WTC11 (cell line): ENCODE data around the gene FHAD1. TPM values are rescaled to one million over a fixed set of nuclear protein-coding genes. Genes with fewer than 3 reads are reported as not detected.
A peak's percentile ranks its signal among the peaks of the same experiment; 100 is the strongest.

Source experiments
- ATAC-seq: fragments of 200-7000 bp; cut with Tn5 transposase; 2 replicates; pipeline ENCODE4 v1.10.0; 2021; ENCODE audit warnings: mild to moderate bottlenecking, moderate library complexity
- CTCF ChIA-PET: fragments of 300-600 bp; sonication (Branson Sonifier 250); formaldehyde crosslinking; loops from one replicate; lab custom pipeline; 2021; ENCODE audit warnings: antibody characterized with exemption; lab: Charles Lee
- POLR2A ChIA-PET: fragments of 350-600 bp; sonication (Branson Sonifier 250); formaldehyde crosslinking; loops from one replicate; lab custom pipeline; 2021; ENCODE audit warnings: antibody characterized with exemption; lab: Charles Lee
- DNase-seq: peaks from one replicate; pipeline ENCODE4 v3.0.0; 2021; ENCODE audit warnings: low spot score
- H3K27ac Mint-ChIP-seq: 2 replicates; pipeline ENCODE4 v1.8.0; 2021; ENCODE audit warnings: mixed read lengths
- H3K27me3 Mint-ChIP-seq: 2 replicates; pipeline ENCODE4 v1.8.0; 2021; ENCODE audit warnings: low read depth, mild to moderate bottlenecking, moderate library complexity, mixed read lengths
- H3K36me3 Mint-ChIP-seq: 2 replicates; pipeline ENCODE4 v1.8.0; 2021; ENCODE audit warnings: mixed read lengths
- H3K4me1 Mint-ChIP-seq: 2 replicates; pipeline ENCODE4 v1.8.0; 2022; ENCODE audit warnings: mixed read lengths
- H3K4me3 Mint-ChIP-seq: 2 replicates; pipeline ENCODE4 v1.8.0; 2021; ENCODE audit warnings: mild to moderate bottlenecking, moderate library complexity, mixed read lengths
- H3K9me3 Mint-ChIP-seq: 2 replicates; pipeline ENCODE4 v1.8.0; 2021; ENCODE audit warnings: mixed read lengths
- ATF2 ChIP-seq: sonication (generic); formaldehyde crosslinking; IDR thresholded peaks from 2 replicates; pipeline ENCODE4 v1.8.1; 2022; ENCODE audit warnings: low read depth, missing genetic modification reagents, borderline replicate concordance
- ATF6 ChIP-seq: sonication (generic); formaldehyde crosslinking; IDR thresholded peaks from 2 replicates; pipeline ENCODE4 v1.8.1; 2023; ENCODE audit warnings: mild to moderate bottlenecking, missing genetic modification reagents
- CREM ChIP-seq: sonication (generic); formaldehyde crosslinking; IDR thresholded peaks from 2 replicates; pipeline ENCODE4 v1.8.1; 2022; ENCODE audit warnings: mild to moderate bottlenecking, missing genetic modification reagents, moderate library complexity
- E2F1 ChIP-seq: sonication (generic); formaldehyde crosslinking; IDR thresholded peaks from 2 replicates; pipeline ENCODE4 v1.8.0; 2022; ENCODE audit warnings: mild to moderate bottlenecking, missing genetic modification reagents
- E2F5 ChIP-seq: sonication (generic); formaldehyde crosslinking; IDR thresholded peaks from 2 replicates; pipeline ENCODE4 v1.8.1; 2022; ENCODE audit warnings: mild to moderate bottlenecking, moderate library complexity, missing genetic modification reagents
- FOXJ3 ChIP-seq: sonication (generic); formaldehyde crosslinking; IDR thresholded peaks from 2 replicates; pipeline ENCODE4 v1.9.0; 2021; ENCODE audit warnings: missing genetic modification reagents, mild to moderate bottlenecking, borderline replicate concordance
- FOXP4 ChIP-seq: sonication (generic); formaldehyde crosslinking; IDR thresholded peaks from 2 replicates; pipeline ENCODE4 v1.8.0; 2022; ENCODE audit warnings: mild to moderate bottlenecking, missing genetic modification reagents
- IRF1 ChIP-seq: sonication (generic); formaldehyde crosslinking; IDR thresholded peaks from 2 replicates; pipeline ENCODE4 v1.8.0; 2023; ENCODE audit warnings: missing genetic modification reagents
- JUN ChIP-seq: sonication (generic); formaldehyde crosslinking; IDR thresholded peaks from 2 replicates; pipeline ENCODE4 v1.8.0; 2023; ENCODE audit warnings: mild to moderate bottlenecking, missing genetic modification reagents
- MXD4 ChIP-seq: fragments of 250-450 bp; sonication (Bioruptor Pico); IDR thresholded peaks from 2 replicates; pipeline ENCODE4 v1.8.0; 2021; ENCODE audit warnings: mild to moderate bottlenecking, moderate library complexity, borderline replicate concordance
- PREB ChIP-seq: sonication (generic); formaldehyde crosslinking; IDR thresholded peaks from 2 replicates; pipeline ENCODE4 v1.8.1; 2022; ENCODE audit warnings: mild to moderate bottlenecking, missing genetic modification reagents, moderate library complexity, borderline replicate concordance
- PRRX2 ChIP-seq: fragments of 250-450 bp; sonication (Bioruptor Pico); IDR thresholded peaks from 2 replicates; pipeline ENCODE4 v1.8.0; 2021; ENCODE audit warnings: mild to moderate bottlenecking
- SOX15 ChIP-seq: fragments of 250-450 bp; sonication (Bioruptor Pico); IDR thresholded peaks from 2 replicates; pipeline ENCODE4 v1.9.0; 2021; ENCODE audit warnings: mild to moderate bottlenecking
- SP1 ChIP-seq: sonication (generic); formaldehyde crosslinking; conservative IDR thresholded peaks from 2 replicates; pipeline ENCODE4 v1.8.1; 2022; ENCODE audit warnings: missing genetic modification reagents
- USF1 ChIP-seq: sonication (generic); formaldehyde crosslinking; IDR thresholded peaks from 2 replicates; pipeline ENCODE4 v1.8.0; 2022; ENCODE audit warnings: mild to moderate bottlenecking, missing genetic modification reagents
- ZMAT4 ChIP-seq: fragments of 250-450 bp; sonication (Bioruptor Pico); IDR thresholded peaks from 2 replicates; pipeline ENCODE4 v1.9.0; 2021; ENCODE audit warnings: mild to moderate bottlenecking
- ZNF281 ChIP-seq: sonication (generic); formaldehyde crosslinking; IDR thresholded peaks from 2 replicates; pipeline ENCODE4 v1.8.0; 2023; ENCODE audit warnings: mild to moderate bottlenecking, missing genetic modification reagents
- total RNA-seq: library from RNA; stranded (reverse); gene quantifications from 3 replicates; pipeline ENCODE4 v1.2.3, GENCODE V29; 2021

Gene FHAD1
- total RNA-seq, 1 experiment from 2014 or later = 3.0 TPM

- TF ChIP-seq ATF6 (no peak), USF1 (CRISPR knock-in tag) (peak; percentile 93), ZNF281 (CRISPR knock-in tag) (no peak), SP1 (peak; percentile 12; the same call in 1 of the 2 replicates)
These were observed 39.8 kb upstream of the FHAD1 start (continued) for GRCh38 chr1:15207031-15207828.

- peak overlapping the region; percentile 62 for H3K4me3 Mint-ChIP-seq
- peak overlapping the region; percentile 98 for H3K27ac Mint-ChIP-seq
- no peaks in the 10 kb centered on the region for H3K9me3 Mint-ChIP-seq
- H3K36me3 Mint-ChIP-seq = no peaks in the 10 kb centered on the region
- CTCF ChIA-PET = interaction anchor here (1.3 to 2.0 kb wide), 2 partner anchors 47 to 54 kb away, joined by 3 to 5 read pairs; partner anchors contain the start of gene TMEM51
- DNase-seq (no peak), ATAC-seq (no peak)
- H3K27me3 Mint-ChIP-seq = no peaks in the 10 kb centered on the region
- H3K4me1 Mint-ChIP-seq = peaks cover 62% of the 10 kb centered on the region
- POLR2A ChIA-PET = no interaction called here
- TF ChIP-seq PREB (no peak), FOXP4 (CRISPR knock-in tag) (no peak), ATF2 (CRISPR knock-in tag) (no peak), PRRX2 (CRISPR knock-in tag) (no peak), IRF1 (CRISPR knock-in tag) (no peak), JUN (CRISPR knock-in tag) (no peak), FOXJ3 (CRISPR knock-in tag) (no peak), ATF6 (no peak), E2F1 (CRISPR knock-in tag) (no peak), MXD4 (no peak), E2F5 (CRISPR knock-in tag) (no peak), CREM (CRISPR knock-in tag) (no peak), SOX15 (CRISPR knock-in tag) (no peak), ZMAT4 (CRISPR knock-in tag) (no peak)
These were observed 39.1 kb upstream of the FHAD1 start for GRCh38 chr1:15207829-15208429.
